ENCODE measurements around the gene ZBP1. TPM values are rescaled to one million over a fixed set of nuclear protein-coding genes. Genes with fewer than 3 reads are reported as not detected.

The ZBP1 gene
- total and polyA plus RNA-seq, 5 donors from 2014 or later: 12.4 to 67.0 (median 24.8) TPM

DNA sequence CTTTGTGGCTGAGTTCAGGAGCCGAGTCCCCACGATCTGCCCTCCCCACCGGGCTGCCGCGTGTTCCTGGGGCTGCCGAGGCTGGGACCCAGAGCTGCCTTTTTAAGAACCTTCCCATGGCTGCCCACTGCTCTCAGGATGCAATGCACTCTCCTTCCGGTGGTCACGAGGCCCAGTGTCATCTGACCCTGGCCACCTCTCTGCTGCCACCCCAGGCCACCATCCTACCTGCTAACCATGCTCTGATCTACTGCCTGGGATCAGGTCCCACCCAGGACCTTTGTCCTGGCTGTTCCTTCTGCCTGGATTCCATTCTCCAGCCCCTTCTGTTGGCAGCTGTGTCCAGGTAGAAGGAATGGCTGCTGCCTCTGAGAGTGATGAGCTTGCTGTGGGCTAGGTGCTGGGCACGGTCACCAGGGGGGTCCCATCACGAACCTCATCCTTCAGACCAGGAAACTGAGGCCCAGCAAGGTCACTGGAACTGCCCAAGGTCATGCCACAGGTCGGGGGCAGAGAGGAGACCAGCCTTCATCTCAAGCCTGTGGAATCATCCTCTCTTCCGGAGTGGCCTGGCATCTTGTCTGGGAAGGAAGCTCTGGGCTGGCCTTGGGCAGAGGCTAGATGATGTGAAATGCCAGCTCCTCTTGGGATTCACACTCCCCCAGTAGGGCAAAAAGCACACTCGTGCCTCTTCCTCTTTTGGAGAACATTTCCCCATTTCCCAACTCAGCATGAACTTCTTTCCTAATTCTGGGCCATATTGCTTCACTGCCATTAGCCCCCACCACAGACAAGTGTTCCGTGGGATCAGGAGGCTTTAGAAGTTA is 38.8 kb downstream of the ZBP1 start:
- no peak for ATAC-seq (ENCODE audit: low read depth in 2 of 2)
- Mint-ChIP-seq H3K9me3 (peaks cover 0 to 4% (median 0%) of the 10 kb centered on the region in 7 donors), H3K27me3 (peaks cover 34% of the 10 kb centered on the region), H3K27ac (no peak overlapping the region), H3K4me1 (no peaks in the 10 kb centered on the region), H3K4me3 (no peak overlapping the region), H3K36me3 (no peaks in the 10 kb centered on the region)
- Histone ChIP-seq H3K36me3 (ENCODE audit: control insufficient read depth, insufficient read depth, low read length) (no peaks in the 10 kb centered on the region), H3K27ac (ENCODE audit: insufficient read depth, low read length, poor library complexity, severe bottlenecking) (no peak overlapping the region), H3K9me3 (ENCODE audit: control insufficient read depth in 2 of 2, low read length in 2 of 2) (no peaks in the 10 kb centered on the region), H3K4me3 (ENCODE audit: low read depth, low read length) (no peak overlapping the region), H3K27me3 (ENCODE audit: control insufficient read depth, insufficient read depth, low read length) (peaks cover 8% of the 10 kb centered on the region), H3K4me1 (ENCODE audit: control insufficient read depth, insufficient read depth, low read length, poor library complexity, severe bottlenecking) (no peaks in the 10 kb centered on the region)
- no peak for DNase-seq

DNA sequence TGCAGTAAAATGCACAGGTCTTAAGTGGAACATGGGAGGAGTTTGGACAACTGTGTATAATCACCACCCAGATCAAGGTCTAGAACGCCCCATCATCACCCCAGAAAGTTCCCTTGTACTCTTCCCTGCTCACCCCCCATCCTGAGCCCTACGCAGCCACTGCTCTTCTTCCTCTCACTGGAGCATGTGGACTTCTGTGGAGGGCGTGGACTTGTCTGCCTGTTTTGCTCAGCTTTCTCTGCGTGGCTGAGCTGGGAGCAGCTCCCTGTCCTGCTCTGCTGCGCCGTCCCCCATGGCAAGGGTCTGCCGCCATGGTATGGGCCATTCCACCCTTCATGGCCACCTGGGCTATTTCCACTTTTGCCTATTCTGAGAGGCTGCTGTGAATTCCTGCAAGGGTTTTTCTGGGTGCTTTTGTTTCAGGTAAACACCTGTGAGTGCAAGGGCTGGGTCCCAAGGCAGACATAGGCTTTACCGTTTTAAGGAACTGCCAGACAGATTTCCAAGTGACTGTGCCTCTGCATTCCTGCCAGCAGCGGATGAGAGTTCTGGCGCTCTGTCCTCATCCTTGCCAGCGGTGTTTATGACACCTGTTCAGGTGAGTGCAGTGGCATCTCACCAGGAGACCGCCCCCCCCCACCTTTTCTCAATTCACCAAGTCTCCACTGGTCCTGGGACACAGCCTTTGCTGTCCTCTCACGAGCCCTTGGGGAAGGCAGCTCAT is 39.6 kb downstream of the ZBP1 start:
- Mint-ChIP-seq H3K9me3 (peaks cover 0 to 4% (median 0%) of the 10 kb centered on the region in 7 donors), H3K27me3 (peaks cover 32% of the 10 kb centered on the region), H3K4me1 (no peaks in the 10 kb centered on the region), H3K4me3 (no peak overlapping the region), H3K27ac (no peak overlapping the region), H3K36me3 (no peaks in the 10 kb centered on the region)
- DNase-seq (no peak), ATAC-seq (ENCODE audit: low read depth in 2 of 2) (no peak)
- no peak overlapping the region for H3K4me3 ChIP-seq (ENCODE audit: low read depth, low read length)
- H3K4me1 ChIP-seq (ENCODE audit: control insufficient read depth, insufficient read depth, low read length, poor library complexity, severe bottlenecking): no peaks in the 10 kb centered on the region
- no peaks in the 10 kb centered on the region for H3K36me3 ChIP-seq (ENCODE audit: control insufficient read depth, insufficient read depth, low read length)
- peaks cover 8% of the 10 kb centered on the region for H3K27me3 ChIP-seq (ENCODE audit: control insufficient read depth, insufficient read depth, low read length)
- H3K9me3 ChIP-seq (ENCODE audit: control insufficient read depth in 2 of 2, low read length in 2 of 2): no peaks in the 10 kb centered on the region
- no peak overlapping the region for H3K27ac ChIP-seq (ENCODE audit: insufficient read depth, low read length, poor library complexity, severe bottlenecking)

DNA sequence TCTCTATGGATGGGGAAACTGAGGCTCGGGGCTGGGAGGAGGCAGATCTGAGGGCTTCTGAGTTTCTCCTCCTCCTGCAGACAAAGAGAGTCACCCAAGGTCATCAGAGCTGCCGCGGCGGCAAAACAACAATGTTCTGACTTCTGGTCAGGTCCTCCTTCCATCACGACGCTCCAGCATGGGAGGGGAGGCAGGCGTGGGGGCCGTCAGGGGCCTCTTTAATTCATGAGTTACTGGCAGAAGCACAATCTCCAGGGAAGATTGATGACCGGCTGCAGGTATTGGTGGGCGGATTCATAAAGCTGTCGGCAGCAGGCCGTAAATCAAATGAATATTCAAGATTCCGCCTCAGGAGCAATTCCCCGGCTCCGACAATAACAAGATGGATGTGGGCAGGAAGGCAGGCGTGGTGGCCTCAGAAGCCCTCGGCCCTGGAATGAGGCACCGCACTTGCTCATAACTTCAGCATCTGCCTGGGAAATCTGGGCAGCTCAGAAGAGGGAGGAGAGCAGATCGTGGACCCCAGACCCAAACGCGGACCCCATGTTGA is 40.3 kb downstream of the ZBP1 start:
- H3K4me1 ChIP-seq (ENCODE audit: control insufficient read depth, insufficient read depth, low read length, poor library complexity, severe bottlenecking): no peaks in the 10 kb centered on the region

DNA sequence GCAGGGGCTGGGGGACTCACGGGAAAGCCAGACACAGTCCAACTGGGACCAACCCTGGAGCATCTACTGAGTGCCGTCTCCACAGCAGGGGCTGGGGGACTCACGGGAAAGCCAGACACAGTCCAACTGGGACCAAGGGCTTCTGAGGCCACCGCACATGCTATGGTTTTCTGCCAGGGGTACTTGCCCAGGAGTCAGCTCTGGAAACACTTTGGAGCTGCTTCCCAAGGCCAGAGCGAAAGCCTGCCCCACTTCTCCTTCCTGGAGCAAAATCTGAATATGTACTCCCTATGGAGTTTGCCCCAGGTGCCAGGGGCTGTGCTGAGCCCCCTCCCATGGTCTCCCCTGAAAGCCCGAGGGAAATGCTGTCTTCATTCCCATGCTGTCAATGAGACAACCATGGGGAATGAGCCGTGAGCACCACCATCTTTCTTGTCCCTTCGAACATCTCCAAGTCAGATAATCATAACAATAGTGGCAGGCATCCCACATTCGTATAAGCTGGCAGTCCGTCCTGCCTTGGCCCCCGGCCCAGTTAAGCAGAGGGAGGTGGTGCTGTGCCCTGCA is 40.8 kb downstream of the ZBP1 start:
- peaks cover 26% of the 10 kb centered on the region for H3K27me3 Mint-ChIP-seq
- H3K4me3 ChIP-seq (ENCODE audit: low read depth, low read length): no peak overlapping the region
- ATAC-seq (ENCODE audit: low read depth in 2 of 2) (no peak), DNase-seq (no peak)
- H3K9me3 ChIP-seq (ENCODE audit: control insufficient read depth in 2 of 2, low read length in 2 of 2): no peaks in the 10 kb centered on the region
- no peaks in the 10 kb centered on the region for H3K36me3 Mint-ChIP-seq
- no peak overlapping the region for H3K4me3 Mint-ChIP-seq
- no peaks in the 10 kb centered on the region for H3K36me3 ChIP-seq (ENCODE audit: control insufficient read depth, insufficient read depth, low read length)
- no peak overlapping the region for H3K27ac ChIP-seq (ENCODE audit: insufficient read depth, low read length, poor library complexity, severe bottlenecking)
- H3K4me1 ChIP-seq (ENCODE audit: control insufficient read depth, insufficient read depth, low read length, poor library complexity, severe bottlenecking): no peaks in the 10 kb centered on the region
- no peak overlapping the region for H3K27ac Mint-ChIP-seq
- H3K27me3 ChIP-seq (ENCODE audit: control insufficient read depth, insufficient read depth, low read length): peaks cover 8% of the 10 kb centered on the region
- H3K9me3 Mint-ChIP-seq: peaks cover 0 to 4% (median 0%) of the 10 kb centered on the region in 7 donors
- H3K4me1 Mint-ChIP-seq: no peaks in the 10 kb centered on the region

More for the DNA sequence above, 40.3 kb downstream of the ZBP1 start:
- H3K9me3 ChIP-seq (ENCODE audit: control insufficient read depth in 2 of 2, low read length in 2 of 2): no peaks in the 10 kb centered on the region
- Mint-ChIP-seq H3K27ac (no peak overlapping the region), H3K27me3 (peaks cover 26% of the 10 kb centered on the region), H3K4me1 (no peaks in the 10 kb centered on the region), H3K9me3 (peaks cover 0 to 4% (median 0%) of the 10 kb centered on the region in 7 donors), H3K4me3 (no peak overlapping the region), H3K36me3 (no peaks in the 10 kb centered on the region)
- no peak overlapping the region for H3K4me3 ChIP-seq (ENCODE audit: low read depth, low read length)
- DNase-seq (no peak), ATAC-seq (ENCODE audit: low read depth in 2 of 2) (no peak)
- H3K27me3 ChIP-seq (ENCODE audit: control insufficient read depth, insufficient read depth, low read length): peaks cover 8% of the 10 kb centered on the region
- H3K27ac ChIP-seq (ENCODE audit: insufficient read depth, low read length, poor library complexity, severe bottlenecking): no peak overlapping the region
- H3K36me3 ChIP-seq (ENCODE audit: control insufficient read depth, insufficient read depth, low read length): no peaks in the 10 kb centered on the region

DNA sequence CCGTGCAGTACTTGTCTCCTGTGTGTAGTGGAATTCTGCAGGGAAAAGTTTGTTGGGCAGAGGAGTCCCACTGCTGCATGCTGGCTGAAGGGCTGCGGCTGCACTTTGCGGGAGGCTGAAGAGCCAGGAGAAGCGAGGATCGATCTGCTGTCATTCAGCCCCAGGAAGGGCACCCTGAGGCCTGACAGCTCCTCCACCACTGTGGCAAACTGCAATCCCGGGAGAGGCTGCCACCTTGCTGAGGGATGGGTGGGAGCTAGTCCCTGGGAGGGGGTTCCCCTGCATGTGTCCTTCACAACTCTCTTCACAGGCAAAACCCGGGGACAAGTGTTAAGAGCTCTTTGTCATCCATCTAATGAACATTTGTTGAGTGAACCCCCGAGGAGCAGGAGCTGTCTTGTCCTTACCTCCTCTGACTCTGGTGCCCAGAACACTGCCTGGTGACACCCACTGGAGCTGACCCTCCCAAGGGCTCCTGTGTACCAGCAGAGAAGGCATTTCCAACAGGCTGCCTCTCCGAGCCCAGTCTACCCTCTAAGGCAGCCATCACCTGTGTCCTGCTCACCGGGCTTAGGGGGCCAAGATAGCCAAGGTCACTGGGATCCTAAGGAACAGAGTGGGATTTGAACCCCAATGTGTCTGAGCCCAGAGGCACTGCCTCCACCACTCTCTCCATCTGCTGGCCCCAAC is 41.6 kb downstream of the ZBP1 start:
- Histone ChIP-seq H3K4me3 (ENCODE audit: low read depth, low read length) (no peak overlapping the region), H3K27me3 (ENCODE audit: control insufficient read depth, insufficient read depth, low read length) (peaks cover 8% of the 10 kb centered on the region), H3K9me3 (ENCODE audit: control insufficient read depth in 2 of 2, low read length in 2 of 2) (no peaks in the 10 kb centered on the region), H3K27ac (ENCODE audit: insufficient read depth, low read length, poor library complexity, severe bottlenecking) (no peak overlapping the region), H3K4me1 (ENCODE audit: control insufficient read depth, insufficient read depth, low read length, poor library complexity, severe bottlenecking) (no peaks in the 10 kb centered on the region), H3K36me3 (ENCODE audit: control insufficient read depth, insufficient read depth, low read length) (no peaks in the 10 kb centered on the region)
- no peak for DNase-seq
- Mint-ChIP-seq H3K36me3 (no peaks in the 10 kb centered on the region), H3K4me1 (no peaks in the 10 kb centered on the region), H3K27ac (peak overlapping the region in 1 of 3 donors; percentile 65), H3K27me3 (peaks cover 23% of the 10 kb centered on the region), H3K4me3 (no peak overlapping the region), H3K9me3 (peaks cover 0 to 4% (median 0%) of the 10 kb centered on the region in 7 donors)
- ATAC-seq (ENCODE audit: low read depth in 2 of 2): no peak

DNA sequence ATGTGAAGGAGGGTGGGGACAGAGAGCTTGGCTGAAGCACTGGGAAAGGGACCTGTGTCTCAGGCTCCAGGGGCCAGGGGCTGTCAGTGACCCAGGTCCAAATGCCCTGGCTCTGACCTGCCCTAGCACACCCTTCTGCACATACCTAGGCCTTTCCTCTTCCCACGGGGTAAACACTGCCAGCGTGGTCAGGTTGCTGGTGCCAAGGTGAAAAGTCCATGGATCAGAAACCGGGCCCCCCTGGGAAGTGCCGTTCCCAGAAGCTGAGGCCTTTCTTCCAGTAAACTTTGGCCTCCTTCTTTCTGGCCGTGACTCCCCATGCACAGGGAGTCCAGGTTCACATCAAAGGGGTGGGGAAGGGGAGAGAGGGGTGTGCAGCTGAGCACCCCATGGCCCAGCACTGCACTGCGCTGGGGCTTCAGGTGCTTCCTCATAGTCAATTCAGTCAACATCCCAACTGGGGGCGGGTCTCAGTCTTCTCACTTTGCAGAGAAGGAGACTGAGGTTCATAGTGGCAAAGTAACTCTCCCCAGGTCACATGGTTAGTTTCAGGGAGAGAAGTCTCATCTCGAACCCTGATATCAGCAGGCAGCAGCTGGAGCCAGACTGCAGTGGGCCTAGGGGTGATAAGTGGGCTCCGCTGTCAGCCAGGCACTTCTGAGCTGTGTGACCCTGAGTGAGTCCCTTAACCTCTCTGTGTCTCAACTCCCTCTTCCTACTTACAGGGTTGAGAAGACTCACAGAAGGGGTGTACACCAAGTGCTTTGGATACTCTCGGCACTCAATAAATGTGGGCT is 42.3 kb downstream of the ZBP1 start:
- H3K36me3 ChIP-seq (ENCODE audit: control insufficient read depth, insufficient read depth, low read length): no peaks in the 10 kb centered on the region
- H3K9me3 Mint-ChIP-seq: peaks cover 0 to 4% (median 0%) of the 10 kb centered on the region in 7 donors
- H3K36me3 Mint-ChIP-seq: no peaks in the 10 kb centered on the region
- no peaks in the 10 kb centered on the region for H3K4me1 Mint-ChIP-seq
- H3K4me3 Mint-ChIP-seq: no peak overlapping the region
- H3K4me3 ChIP-seq (ENCODE audit: low read depth, low read length): no peak overlapping the region
- no peaks in the 10 kb centered on the region for H3K4me1 ChIP-seq (ENCODE audit: control insufficient read depth, insufficient read depth, low read length, poor library complexity, severe bottlenecking)
- DNase-seq (no peak), ATAC-seq (ENCODE audit: low read depth in 2 of 2) (no peak)
- no peak overlapping the region for H3K27ac ChIP-seq (ENCODE audit: insufficient read depth, low read length, poor library complexity, severe bottlenecking)
- peaks cover 8% of the 10 kb centered on the region for H3K27me3 ChIP-seq (ENCODE audit: control insufficient read depth, insufficient read depth, low read length)
- H3K27me3 Mint-ChIP-seq: peaks cover 24% of the 10 kb centered on the region
- no peak overlapping the region for H3K27ac Mint-ChIP-seq
- H3K9me3 ChIP-seq (ENCODE audit: control insufficient read depth in 2 of 2, low read length in 2 of 2): no peaks in the 10 kb centered on the region

Data from CD4-positive, CD25-positive, alpha-beta regulatory T cell (primary cell).